BLaER1 treated with 17β-estradiol and CSF1 and Interleukin-3, amounts not matched to agents 10 nM and 100 nM (cell line): ENCODE results near the gene CLIP1.
A peak's percentile ranks its signal among the peaks of the same experiment; 100 is the strongest.
"Not testable (repeated sequence)": the region's sequence is repeated elsewhere in the genome, so short reads cannot be mapped to it uniquely, and the experiment has no call there.

Experiments used
- H3K27ac ChIP-seq, 11 experiments: shearing (Covaris generic); formaldehyde crosslinking; 2 replicates each; pipeline ENCODE4 v1.8.1; 2022
- H3K27me3 ChIP-seq, 11 experiments: shearing (Covaris generic); formaldehyde crosslinking; 2 replicates each; pipeline ENCODE4 v1.8.1; 2022
- H3K36me3 ChIP-seq, 11 experiments: shearing (Covaris generic); formaldehyde crosslinking; 2 replicates each; pipeline ENCODE4 v1.8.1; 2022
- H3K4me1 ChIP-seq, 10 experiments: shearing (Covaris generic); formaldehyde crosslinking; 2 replicates each; pipeline ENCODE4 v1.8.1; 2022
- H3K4me2 ChIP-seq, 11 experiments: shearing (Covaris generic); formaldehyde crosslinking; 2 replicates each; pipeline ENCODE4 v1.8.1; 2022
- H3K4me3 ChIP-seq, 10 experiments: shearing (Covaris generic); formaldehyde crosslinking; 2 replicates each; pipeline ENCODE4 v1.8.1; 2022
- H3K9ac ChIP-seq, 11 experiments: shearing (Covaris generic); formaldehyde crosslinking; 2 replicates each; pipeline ENCODE4 v1.8.1; 2022
- H3K9me3 ChIP-seq, 11 experiments: shearing (Covaris generic); formaldehyde crosslinking; replicated peaks in 1 of 11; 2 replicates each; pipeline ENCODE4 v1.8.1; 2022
- H4K20me1 ChIP-seq, 11 experiments: shearing (Covaris generic); formaldehyde crosslinking; 2 replicates each; pipeline ENCODE4 v1.8.1; 2022
- Cebpa-rat ChIP-seq, 11 experiments: shearing (Covaris generic); IDR thresholded peaks; 2 replicates each; pipeline ENCODE4 v1.8.1; 2022

Gene CLIP1

DNA sequence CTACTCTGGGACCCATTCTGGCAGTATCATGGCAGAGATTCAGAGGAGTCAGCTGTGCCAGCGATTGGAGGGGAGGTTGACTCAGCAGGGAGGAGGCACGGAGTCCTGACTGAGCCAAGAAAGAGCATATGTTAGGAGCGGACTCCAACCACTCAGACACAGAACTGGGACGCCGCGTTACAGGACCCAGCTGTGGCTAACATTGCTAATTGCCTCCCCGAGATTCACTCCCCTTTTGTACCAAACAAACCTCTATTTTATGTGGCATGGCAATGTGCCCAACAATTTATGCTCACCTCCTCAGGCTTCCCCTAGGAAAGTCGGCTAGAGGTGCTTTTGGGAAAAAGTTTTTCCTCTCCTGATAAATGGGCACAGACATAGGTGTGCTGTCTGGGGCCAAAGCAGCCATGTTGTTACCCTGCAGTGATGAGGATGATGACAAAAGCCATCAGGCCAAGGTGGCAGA is 15.2 kb upstream of the CLIP1 start:
- Histone ChIP-seq H3K4me3 (no peak overlapping the region), H3K27me3 (no peaks in the 10 kb centered on the region), H3K27ac (no peak overlapping the region), H3K9me3 (no peaks in the 10 kb centered on the region), H3K4me1 (no peaks in the 10 kb centered on the region), H3K36me3 (no peaks in the 10 kb centered on the region), H3K9ac (no peak overlapping the region), H3K4me2 (no peak overlapping the region), H4K20me1 (no peaks in the 10 kb centered on the region)
- no peak for TF ChIP-seq Cebpa-rat (IDR thresholded peaks at IDR 0.05)

DNA sequence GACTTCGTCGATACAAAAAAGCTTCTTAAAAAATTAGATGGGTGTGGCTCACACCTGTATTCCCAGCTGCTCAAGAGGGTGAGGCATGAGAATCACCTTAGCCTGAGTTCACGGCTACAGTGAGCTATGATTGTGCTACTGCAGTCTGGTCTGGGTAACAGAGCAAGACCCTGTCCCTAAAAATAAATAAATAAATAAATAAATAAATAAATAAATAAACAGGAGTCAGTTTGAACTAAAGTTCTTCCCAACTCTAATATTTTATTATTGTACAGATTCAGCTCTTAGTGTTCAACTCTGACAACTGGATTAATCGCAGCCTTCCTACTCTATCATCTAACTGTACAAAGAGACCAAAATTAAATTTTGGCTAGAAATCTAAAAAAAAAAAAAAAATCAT is 12.7 kb upstream of the CLIP1 start:
- Histone ChIP-seq H3K9ac (no peak overlapping the region), H3K27me3 (no peaks in the 10 kb centered on the region), H4K20me1 (no peaks in the 10 kb centered on the region), H3K4me3 (no peak overlapping the region), H3K4me1 (no peaks in the 10 kb centered on the region), H3K4me2 (no peak overlapping the region), H3K27ac (no peak overlapping the region), H3K36me3 (no peaks in the 10 kb centered on the region), H3K9me3 (no peaks in the 10 kb centered on the region)
- no peak for TF ChIP-seq Cebpa-rat (IDR thresholded peaks at IDR 0.05)

DNA sequence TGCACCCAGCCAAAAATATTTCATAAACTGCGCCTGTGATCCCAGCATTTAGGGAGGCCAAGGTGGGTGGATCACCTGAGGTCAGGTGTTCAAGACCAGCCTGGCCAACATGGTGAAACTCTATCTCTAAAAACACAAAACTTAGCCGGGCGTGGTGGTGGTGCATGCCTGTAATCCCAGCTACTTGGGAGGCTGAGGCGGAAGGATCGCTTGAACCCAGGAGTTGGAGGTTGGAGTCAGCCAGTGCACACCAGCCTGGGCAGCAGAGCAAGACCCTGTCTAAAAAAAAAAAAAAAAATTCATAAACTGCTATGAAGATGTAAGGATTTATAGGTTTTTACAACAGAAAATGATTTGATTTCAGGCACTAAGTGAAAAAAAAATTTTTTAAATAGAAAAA is 6.6 kb upstream of the CLIP1 start:
- H3K4me2 ChIP-seq, H3K4me3 ChIP-seq, H3K27me3 ChIP-seq, H3K9ac ChIP-seq, H4K20me1 ChIP-seq, H3K9me3 ChIP-seq, H3K36me3 ChIP-seq, H3K27ac ChIP-seq: not testable (repeated sequence)
- peaks cover 0 to 16% (median 9%) of the 10 kb centered on the region in 10 experiments; a peak in 15 of 20 replicates for H3K4me1 ChIP-seq

DNA sequence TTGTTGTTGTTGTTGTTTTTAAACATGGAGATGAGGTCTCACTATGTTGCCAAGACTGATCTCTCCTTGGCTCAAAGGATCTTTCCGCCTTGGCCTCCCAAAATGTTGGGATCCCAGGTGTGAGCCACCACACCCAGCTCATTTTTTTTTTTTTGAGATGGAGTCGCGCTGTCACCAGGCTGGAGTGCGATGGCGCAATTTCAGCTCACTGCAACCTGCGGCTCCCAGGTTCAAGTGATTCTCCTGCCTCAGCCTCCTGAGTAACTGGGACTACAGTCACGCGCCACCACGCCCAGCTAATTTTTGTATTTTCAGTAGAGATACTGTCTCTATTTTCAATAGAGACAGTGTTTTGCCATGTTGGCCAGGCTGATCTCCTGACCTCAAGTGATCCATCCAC is 4.9 kb upstream of the CLIP1 start:
- Histone ChIP-seq H3K4me2 (no peak overlapping the region), H3K4me3 (no peak overlapping the region), H3K36me3 (no peaks in the 10 kb centered on the region), H3K27me3 (peaks cover 0 to 7% (median 0%) of the 10 kb centered on the region in 11 experiments; a peak in 4 of 22 replicates), H4K20me1 (no peaks in the 10 kb centered on the region), H3K9ac (no peak overlapping the region), H3K27ac (no peak overlapping the region), H3K4me1 (peaks cover 5 to 30% (median 21%) of the 10 kb centered on the region in 10 experiments; a peak in 18 of 20 replicates), H3K9me3 (no peaks in the 10 kb centered on the region)
- no peak for TF ChIP-seq Cebpa-rat (IDR thresholded peaks at IDR 0.05)

DNA sequence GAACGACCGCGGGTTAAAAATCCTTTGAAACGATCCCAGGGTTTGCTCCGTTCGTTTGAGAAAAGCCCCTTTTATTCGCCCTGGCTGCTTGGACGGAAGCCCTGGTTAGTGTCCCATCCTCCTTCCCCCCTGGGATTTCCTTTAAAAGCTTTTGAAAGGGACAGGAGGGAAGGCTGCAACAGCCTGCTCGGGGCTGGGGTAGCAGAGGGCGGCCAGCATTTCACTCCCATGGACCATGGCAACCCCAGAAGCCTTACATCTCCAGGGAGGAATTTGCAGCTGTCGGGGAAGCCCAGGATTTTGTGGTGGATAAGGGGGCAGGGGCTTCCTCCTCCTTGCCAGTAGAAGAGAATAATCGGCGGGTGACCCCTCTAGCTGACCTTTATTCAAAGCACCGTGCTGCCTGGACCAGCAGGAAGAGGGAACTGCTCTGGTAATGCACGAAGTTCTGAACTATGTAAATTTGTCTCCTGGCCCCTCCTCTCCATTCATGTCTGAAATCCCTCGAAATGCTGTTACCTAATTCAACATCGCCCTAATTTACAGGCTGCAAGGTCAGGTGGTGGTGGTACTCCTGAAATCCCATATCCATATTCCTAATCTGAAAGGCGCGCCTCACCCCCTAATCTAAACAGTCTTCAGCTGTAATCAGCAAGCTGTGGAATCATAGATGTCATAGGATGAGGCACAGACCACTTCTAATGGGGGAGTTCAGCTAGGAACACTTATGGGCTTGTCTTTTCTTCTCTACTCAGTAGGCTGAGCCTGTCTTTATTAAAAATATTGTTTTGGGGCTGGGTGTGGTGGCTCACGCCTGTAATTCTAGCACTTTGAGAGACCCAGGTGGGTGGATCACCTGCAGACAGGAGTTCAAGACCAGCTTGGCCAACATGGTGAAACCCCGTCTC is 1.0 kb upstream of the CLIP1 start:
- peaks cover 9 to 27% (median 24%) of the 10 kb centered on the region in 11 experiments; a peak in 18 of 22 replicates for H4K20me1 ChIP-seq
- peaks cover 0 to 7% (median 0%) of the 10 kb centered on the region in 11 experiments; a peak in 4 of 22 replicates for H3K27me3 ChIP-seq
- no peaks in the 10 kb centered on the region for H3K9me3 ChIP-seq
- H3K4me3 ChIP-seq: peak overlapping the region; percentile 78 to 97 (median 92)
- no peak for TF ChIP-seq Cebpa-rat (IDR thresholded peaks at IDR 0.05)
- peaks cover 0 to 6% (median 0%) of the 10 kb centered on the region in 11 experiments; a peak in 2 of 22 replicates for H3K36me3 ChIP-seq
- peak overlapping the region; percentile 90 to 99 (median 95); a peak in 20 of 22 replicates for H3K27ac ChIP-seq
- H3K4me2 ChIP-seq: peak overlapping the region; percentile 95 to 100 (median 98)
- peaks cover 30 to 47% (median 40%) of the 10 kb centered on the region in 10 experiments for H3K4me1 ChIP-seq
- H3K9ac ChIP-seq: peak overlapping the region; percentile 93 to 100 (median 97)

DNA sequence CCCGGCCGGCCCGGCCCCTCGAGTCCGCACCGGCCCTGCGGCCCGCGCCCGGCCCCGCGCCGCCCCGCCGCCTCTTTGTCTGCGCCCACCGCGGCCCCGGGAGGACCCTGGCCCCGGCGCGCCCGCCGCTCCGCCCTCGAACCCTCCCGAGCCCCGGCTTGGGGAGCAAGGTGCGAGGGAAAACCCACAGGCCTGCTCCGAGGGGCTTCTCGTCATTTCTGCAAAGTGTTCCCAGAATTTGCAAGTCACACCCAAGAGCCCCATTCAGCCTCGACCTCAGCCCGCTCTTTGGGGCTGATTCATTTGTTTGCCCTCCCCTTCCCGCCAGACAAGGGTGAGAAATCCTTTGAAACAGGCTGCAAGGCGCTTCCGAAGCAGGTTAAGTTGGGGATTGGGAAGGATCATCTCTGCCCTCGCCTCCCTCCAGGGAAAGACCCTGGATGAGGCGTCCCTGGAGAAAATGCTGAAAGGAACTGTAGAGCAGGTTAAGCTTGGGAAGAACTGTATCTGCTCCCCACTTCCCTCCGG is 325 bp upstream of the CLIP1 start:
- Histone ChIP-seq H3K4me1 (peaks cover 35 to 47% (median 41%) of the 10 kb centered on the region in 10 experiments), H3K9me3 (no peaks in the 10 kb centered on the region), H3K9ac (peak overlapping the region; percentile 93 to 100 (median 97)), H4K20me1 (peaks cover 9 to 34% (median 32%) of the 10 kb centered on the region in 11 experiments; a peak in 18 of 22 replicates), H3K27me3 (peaks cover 0 to 7% (median 0%) of the 10 kb centered on the region in 11 experiments; a peak in 4 of 22 replicates), H3K36me3 (peaks cover 0 to 6% (median 0%) of the 10 kb centered on the region in 11 experiments; a peak in 2 of 22 replicates), H3K4me3 (peak overlapping the region; percentile 78 to 97 (median 92)), H3K4me2 (peak overlapping the region; percentile 95 to 100 (median 98)), H3K27ac (peak overlapping the region; percentile 90 to 99 (median 95))
- no peak for TF ChIP-seq Cebpa-rat (IDR thresholded peaks at IDR 0.05)

DNA sequence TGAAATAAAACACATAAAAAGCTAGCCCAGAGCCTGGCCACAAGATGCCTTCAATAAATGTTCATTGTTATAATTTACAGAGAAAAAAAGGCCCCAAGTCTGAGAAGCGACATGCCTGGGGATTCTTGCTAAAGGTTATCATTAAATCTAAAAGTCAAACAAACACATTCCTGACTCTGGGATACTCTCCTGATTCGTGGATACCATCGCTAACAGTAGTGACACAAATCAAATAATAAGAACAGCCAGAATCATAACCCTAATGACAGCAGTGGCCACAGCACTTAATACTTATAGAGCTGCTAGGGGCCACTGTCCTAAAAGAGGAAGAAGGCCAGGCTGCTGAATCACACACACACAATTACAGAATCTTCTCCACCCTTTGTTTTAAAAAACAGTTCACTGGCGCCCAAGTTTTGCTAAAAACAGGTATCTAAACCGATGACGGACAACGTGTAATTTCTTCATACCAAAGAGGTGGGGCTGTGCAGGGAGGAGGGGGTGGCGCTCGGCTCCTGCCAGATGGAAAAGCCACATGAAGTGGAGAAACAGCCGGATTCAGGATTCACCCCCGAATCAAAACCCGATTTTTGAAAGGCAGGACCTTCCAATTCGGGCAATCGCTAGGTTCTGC is 1.2 kb downstream of the CLIP1 start:
- TF ChIP-seq Cebpa-rat (IDR thresholded peaks at IDR 0.05): no peak
- H3K27me3 ChIP-seq: peaks cover 0 to 7% (median 0%) of the 10 kb centered on the region in 11 experiments; a peak in 4 of 22 replicates
- peaks cover 9 to 49% (median 33%) of the 10 kb centered on the region in 11 experiments; a peak in 18 of 22 replicates for H4K20me1 ChIP-seq
- peaks cover 36 to 47% (median 43%) of the 10 kb centered on the region in 10 experiments for H3K4me1 ChIP-seq
- H3K4me2 ChIP-seq: peak overlapping the region; percentile 95 to 100 (median 98)
- peaks cover 0 to 16% (median 10%) of the 10 kb centered on the region in 11 experiments; a peak in 16 of 22 replicates for H3K36me3 ChIP-seq
- H3K27ac ChIP-seq: peak overlapping the region; percentile 90 to 99 (median 95)
- peak overlapping the region; percentile 78 to 97 (median 92) for H3K4me3 ChIP-seq
- no peaks in the 10 kb centered on the region for H3K9me3 ChIP-seq
- H3K9ac ChIP-seq: peak overlapping the region; percentile 93 to 100 (median 97)

DNA sequence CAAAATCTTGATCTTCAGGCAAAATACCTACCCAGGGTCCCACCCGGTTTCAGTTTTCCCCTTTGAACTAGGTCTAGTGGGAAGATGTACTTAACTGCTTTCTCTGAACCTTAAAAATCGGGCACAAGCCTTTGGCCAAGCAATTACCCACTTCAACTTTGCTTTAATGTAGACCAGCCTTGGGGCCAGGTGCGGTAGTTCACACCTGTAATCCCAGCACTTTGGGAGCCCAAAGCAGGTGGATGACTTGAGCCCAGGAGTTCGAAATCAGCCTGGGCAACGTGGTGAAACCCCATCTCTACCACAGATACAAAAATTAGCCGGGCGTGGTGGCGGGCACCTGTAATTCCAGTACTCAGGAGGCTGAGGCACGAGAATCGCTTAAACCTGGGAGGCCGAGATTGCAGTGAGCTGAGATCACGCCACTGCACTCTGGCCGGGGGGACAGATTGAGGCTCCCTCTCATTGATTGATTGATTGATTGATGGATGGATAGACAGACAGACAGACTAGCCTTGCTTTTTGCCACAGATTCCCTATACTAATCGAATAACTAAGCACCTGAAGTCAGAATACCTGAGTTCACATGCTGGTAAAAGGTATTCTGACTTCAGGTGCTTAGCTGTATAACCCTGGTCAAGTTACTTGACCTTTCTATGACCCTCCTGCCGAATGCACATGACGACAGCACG is 1.9 kb downstream of the CLIP1 start:
- H3K27me3 ChIP-seq: peaks cover 0 to 7% (median 0%) of the 10 kb centered on the region in 11 experiments; a peak in 4 of 22 replicates
- H3K36me3 ChIP-seq: peaks cover 0 to 23% (median 17%) of the 10 kb centered on the region in 11 experiments; a peak in 16 of 22 replicates
- TF ChIP-seq Cebpa-rat (IDR thresholded peaks at IDR 0.05): no peak
- no peaks in the 10 kb centered on the region for H3K9me3 ChIP-seq
- H3K4me3 ChIP-seq: peak overlapping the region; percentile 78 to 97 (median 92)
- peaks cover 9 to 55% (median 40%) of the 10 kb centered on the region in 11 experiments; a peak in 18 of 22 replicates for H4K20me1 ChIP-seq
- H3K9ac ChIP-seq: peak overlapping the region; percentile 93 to 100 (median 97)
- H3K27ac ChIP-seq: peak overlapping the region; percentile 19 to 99 (median 95); a peak in 20 of 22 replicates
- peaks cover 37 to 50% (median 40%) of the 10 kb centered on the region in 10 experiments for H3K4me1 ChIP-seq
- H3K4me2 ChIP-seq: peak overlapping the region; percentile 95 to 100 (median 98)

DNA sequence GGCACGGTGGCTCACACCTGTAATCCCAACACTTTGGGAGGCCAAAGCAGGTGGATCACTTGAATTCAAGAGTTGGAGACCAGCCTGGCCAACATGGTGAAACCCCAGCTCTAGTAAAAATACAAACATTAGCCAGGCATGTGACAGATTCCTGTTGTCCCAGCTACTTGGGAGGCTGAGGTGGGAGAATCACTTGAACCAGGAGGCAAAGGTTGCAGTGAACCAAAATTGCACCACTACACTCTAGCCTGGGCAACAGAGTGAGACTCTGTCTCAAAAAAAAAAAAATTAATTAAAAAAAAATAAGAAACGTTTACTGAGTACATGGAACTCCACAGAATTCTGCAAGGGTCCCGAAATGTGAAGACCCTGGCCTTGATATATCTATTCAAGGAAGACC is 3.4 kb downstream of the CLIP1 start:
- H3K9me3 ChIP-seq, H3K27me3 ChIP-seq, H3K4me3 ChIP-seq, H3K27ac ChIP-seq: not testable (repeated sequence)
- Histone ChIP-seq H3K36me3 (peaks cover 0 to 24% (median 18%) of the 10 kb centered on the region in 11 experiments; a peak in 17 of 22 replicates), H3K9ac (peak overlapping the region in 1 of 11 experiments; percentile 10; a peak in 1 of 22 replicates), H3K4me2 (peak overlapping the region in 3 of 11 experiments; percentile 12 to 99 (median 30); a peak in 3 of 22 replicates), H4K20me1 (peaks cover 9 to 67% (median 44%) of the 10 kb centered on the region in 11 experiments; a peak in 18 of 22 replicates), H3K4me1 (peaks cover 31 to 55% (median 36%) of the 10 kb centered on the region in 10 experiments)

DNA sequence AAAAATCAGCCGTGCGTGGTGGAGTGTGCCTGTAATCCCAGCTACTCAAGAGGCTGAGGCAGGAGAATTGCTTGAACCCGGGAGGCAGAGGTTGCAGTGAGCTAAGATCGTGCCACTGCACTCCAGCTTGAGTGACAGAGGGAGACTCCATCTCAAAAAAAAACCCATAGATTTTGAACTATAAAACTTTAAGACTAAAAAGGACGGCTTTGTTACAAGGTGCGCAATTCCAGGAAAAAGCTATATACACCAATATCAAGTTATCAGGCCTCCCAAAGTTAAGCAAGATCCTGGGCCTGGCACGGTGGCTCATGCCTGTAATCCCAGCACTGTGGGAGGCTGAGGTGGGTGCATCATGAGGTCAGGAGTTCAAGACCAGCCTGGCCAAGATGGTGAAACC is 6.8 kb downstream of the CLIP1 start:
- H3K27me3 ChIP-seq, H3K4me3 ChIP-seq, H3K27ac ChIP-seq, H3K9ac ChIP-seq, H3K4me2 ChIP-seq: not testable (repeated sequence)
- Histone ChIP-seq H4K20me1 (peaks cover 4 to 92% (median 51%) of the 10 kb centered on the region in 11 experiments; a peak in 18 of 22 replicates), H3K4me1 (peaks cover 27 to 67% (median 34%) of the 10 kb centered on the region in 10 experiments), H3K9me3 (peaks cover 0 to 11% (median 9%) of the 10 kb centered on the region in 11 experiments; a peak in 15 of 22 replicates), H3K36me3 (peaks cover 10 to 35% (median 28%) of the 10 kb centered on the region in 11 experiments; a peak in 19 of 22 replicates)
